Astrocyte (in vitro differentiated cells and primary cell): Measurements from ENCODE around the gene CTR9. TPM values are rescaled to one million over a fixed set of nuclear protein-coding genes. Genes with fewer than 3 reads are reported as not detected.

Experiments
- DNase-seq: peaks from one replicate; pipeline ENCODE4 v3.0.0-alpha.2; 2010; ENCODE audit warnings: low read depth
- FAIRE-seq: peaks from 2 replicates; lab custom pipeline; 2011; peaks lifted over from hg19 to GRCh38; lab: Jason Lieb, UNC
- H2AFZ ChIP-seq: 2 replicates; pipeline ENCODE4 v1.6.0; 2012; ENCODE audit warnings: low read depth, low read length, inconsistent platforms
- H3K27ac ChIP-seq: 2 replicates; pipeline ENCODE4 v1.5.1; 2011; ENCODE audit warnings: low read depth, low read length, inconsistent platforms
- H3K27me3 ChIP-seq: 2 replicates; pipeline ENCODE4 v1.6.0; 2011; ENCODE audit warnings: low read length, inconsistent platforms; ENCODE audit not compliant: insufficient read depth
- H3K36me3 ChIP-seq: 2 replicates; pipeline ENCODE4 v1.5.1; 2011; ENCODE audit warnings: low read length, inconsistent platforms; ENCODE audit not compliant: insufficient read depth
- H3K4me1 ChIP-seq: 2 replicates; pipeline ENCODE4 v1.5.1; 2011; ENCODE audit warnings: low read length, inconsistent platforms; ENCODE audit not compliant: insufficient read depth
- H3K4me2 ChIP-seq: 2 replicates; pipeline ENCODE4 v1.6.0; 2012; ENCODE audit warnings: low read length, inconsistent platforms
- H3K4me3 ChIP-seq: 2 replicates; pipeline ENCODE4 v1.5.1; 2011; ENCODE audit warnings: low read depth, mild to moderate bottlenecking, low read length, inconsistent platforms; ENCODE audit not compliant: insufficient read depth
- H3K79me2 ChIP-seq: 2 replicates; pipeline ENCODE4 v1.6.0; 2012; ENCODE audit warnings: mild to moderate bottlenecking, low read length, inconsistent platforms; ENCODE audit not compliant: insufficient read depth
- H3K9ac ChIP-seq: 2 replicates; pipeline ENCODE4 v1.6.0; 2012; ENCODE audit warnings: mild to moderate bottlenecking, low read length, inconsistent platforms
- H3K9me3 ChIP-seq: 2 replicates; pipeline ENCODE4 v1.5.1; 2012; ENCODE audit warnings: low read depth, mild to moderate bottlenecking, low read length, inconsistent platforms; ENCODE audit not compliant: insufficient read depth
- H4K20me1 ChIP-seq: 2 replicates; pipeline ENCODE4 v1.6.0; 2012; ENCODE audit warnings: low read length, inconsistent platforms; ENCODE audit not compliant: insufficient read depth
- H3K27ac Mint-ChIP-seq: one replicate; pipeline ENCODE4 v1.8.0; 2021; ENCODE audit warnings: mild to moderate bottlenecking, mixed read lengths; ENCODE audit not compliant: unreplicated experiment
- H3K27me3 Mint-ChIP-seq: one replicate; pipeline ENCODE4 v1.8.0; 2021; ENCODE audit warnings: low read depth, mixed read lengths; ENCODE audit not compliant: unreplicated experiment
- H3K36me3 Mint-ChIP-seq: one replicate; pipeline ENCODE4 v1.8.0; 2021; ENCODE audit warnings: low read depth, mixed read lengths; ENCODE audit not compliant: unreplicated experiment
- H3K4me1 Mint-ChIP-seq: one replicate; pipeline ENCODE4 v1.8.0; 2021; ENCODE audit warnings: low read depth, mixed read lengths; ENCODE audit not compliant: unreplicated experiment
- H3K4me3 Mint-ChIP-seq: one replicate; pipeline ENCODE4 v1.8.0; 2021; ENCODE audit warnings: mild to moderate bottlenecking, moderate library complexity, mixed read lengths; ENCODE audit not compliant: unreplicated experiment
- H3K9me3 Mint-ChIP-seq: one replicate; pipeline ENCODE4 v1.8.0; 2021; ENCODE audit warnings: mild to moderate bottlenecking, mixed read lengths; ENCODE audit not compliant: unreplicated experiment
- EZH2 ChIP-seq: IDR thresholded peaks from 2 replicates; pipeline ENCODE4 v1.6.1; 2012; ENCODE audit warnings: mild to moderate bottlenecking, low read length, inconsistent platforms; ENCODE audit not compliant: insufficient read depth
- total RNA-seq: library from RNA; stranded (reverse); gene quantifications from 2 replicates; pipeline ENCODE4 v1.2.1, GENCODE V29; 2021
- TF ChIP-seq, protein P1 (sequence below): IDR thresholded peaks from 2 replicates; pipeline ENCODE4 v1.5.1; 2011; ENCODE audit warnings: low read depth, mild to moderate bottlenecking, inconsistent platforms, low read length, moderate library complexity; ENCODE audit not compliant: insufficient read depth

The CTR9 gene
- total RNA-seq, 1 donor from 2014 or later, result 29.3 TPM

DNA sequence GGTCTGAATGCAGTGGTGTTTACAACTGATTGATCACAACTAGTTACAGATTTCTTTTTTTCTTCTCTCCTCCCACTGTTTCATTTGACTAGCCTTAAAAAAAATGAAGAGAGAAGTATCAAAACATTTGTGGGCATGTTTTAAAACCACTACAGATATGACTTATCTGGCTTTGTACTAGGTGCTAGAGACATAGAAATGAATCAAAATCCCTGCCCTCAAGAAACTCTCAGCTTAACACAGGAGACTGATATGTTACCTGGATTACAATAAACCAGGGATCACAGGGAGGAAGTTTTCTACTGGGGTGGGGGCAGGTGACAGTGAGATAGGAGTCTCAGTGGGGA lies 25.2 kb upstream of the CTR9 start:
- FAIRE-seq (no peak), DNase-seq (peak; percentile 47)
- Histone ChIP-seq H2AFZ (no peak overlapping the region), H3K27me3 (no peaks in the 10 kb centered on the region), H3K27ac (peak overlapping the region; percentile 17), H3K36me3 (no peaks in the 10 kb centered on the region), H4K20me1 (no peaks in the 10 kb centered on the region), H3K9ac (no peak overlapping the region), H3K79me2 (no peaks in the 10 kb centered on the region), H3K9me3 (peaks cover 5% of the 10 kb centered on the region), H3K4me3 (no peak overlapping the region), H3K4me1 (peaks cover 11% of the 10 kb centered on the region), H3K4me2 (peak overlapping the region; percentile 47)
- no peak for TF ChIP-seq EZH2
- TF ChIP-seq, protein P1, sequence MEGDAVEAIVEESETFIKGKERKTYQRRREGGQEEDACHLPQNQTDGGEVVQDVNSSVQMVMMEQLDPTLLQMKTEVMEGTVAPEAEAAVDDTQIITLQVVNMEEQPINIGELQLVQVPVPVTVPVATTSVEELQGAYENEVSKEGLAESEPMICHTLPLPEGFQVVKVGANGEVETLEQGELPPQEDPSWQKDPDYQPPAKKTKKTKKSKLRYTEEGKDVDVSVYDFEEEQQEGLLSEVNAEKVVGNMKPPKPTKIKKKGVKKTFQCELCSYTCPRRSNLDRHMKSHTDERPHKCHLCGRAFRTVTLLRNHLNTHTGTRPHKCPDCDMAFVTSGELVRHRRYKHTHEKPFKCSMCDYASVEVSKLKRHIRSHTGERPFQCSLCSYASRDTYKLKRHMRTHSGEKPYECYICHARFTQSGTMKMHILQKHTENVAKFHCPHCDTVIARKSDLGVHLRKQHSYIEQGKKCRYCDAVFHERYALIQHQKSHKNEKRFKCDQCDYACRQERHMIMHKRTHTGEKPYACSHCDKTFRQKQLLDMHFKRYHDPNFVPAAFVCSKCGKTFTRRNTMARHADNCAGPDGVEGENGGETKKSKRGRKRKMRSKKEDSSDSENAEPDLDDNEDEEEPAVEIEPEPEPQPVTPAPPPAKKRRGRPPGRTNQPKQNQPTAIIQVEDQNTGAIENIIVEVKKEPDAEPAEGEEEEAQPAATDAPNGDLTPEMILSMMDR, result no peak
- Mint-ChIP-seq H3K27me3 (peaks cover 18% of the 10 kb centered on the region), H3K36me3 (peaks cover 8% of the 10 kb centered on the region), H3K4me1 (peaks cover 15% of the 10 kb centered on the region), H3K27ac (peak overlapping the region; percentile 69), H3K9me3 (peaks cover 16% of the 10 kb centered on the region), H3K4me3 (no peak overlapping the region)

- peak overlapping the region; percentile 50 for H3K27ac Mint-ChIP-seq
Measured at GRCh38 chr11:10727146-10727851, 23.7 kb upstream of the CTR9 start.

More at GRCh38 chr11:10727146-10727851, 23.7 kb upstream of the CTR9 start:
- H3K36me3 ChIP-seq, result no peaks in the 10 kb centered on the region
- no peak overlapping the region for H3K27ac ChIP-seq
- peaks cover 23% of the 10 kb centered on the region for H3K4me1 Mint-ChIP-seq
- H3K4me1 ChIP-seq, result peaks cover 11% of the 10 kb centered on the region
- H3K9me3 ChIP-seq, result peaks cover 5% of the 10 kb centered on the region
- FAIRE-seq (no peak), DNase-seq (no peak)
- peaks cover 17% of the 10 kb centered on the region for H3K27me3 Mint-ChIP-seq
- H4K20me1 ChIP-seq, result no peaks in the 10 kb centered on the region
- H3K79me2 ChIP-seq, result no peaks in the 10 kb centered on the region
- H3K9ac ChIP-seq, result no peak overlapping the region
- no peaks in the 10 kb centered on the region for H3K27me3 ChIP-seq
- TF ChIP-seq EZH2, result no peak
- TF ChIP-seq, protein P1, result no peak
- peaks cover 6% of the 10 kb centered on the region for H3K36me3 Mint-ChIP-seq
- H3K9me3 Mint-ChIP-seq, result peaks cover 16% of the 10 kb centered on the region
- peak overlapping the region; percentile 15 for H3K4me3 Mint-ChIP-seq
- no peak overlapping the region for H3K4me3 ChIP-seq
- no peak overlapping the region for H2AFZ ChIP-seq
- no peak overlapping the region for H3K4me2 ChIP-seq
